Stomach (tissue), 9 donors: ENCODE results near the gene PVRIG. TPM values are rescaled to one million over a fixed set of nuclear protein-coding genes. Genes with fewer than 3 reads are reported as not detected.
"Not testable (repeated sequence)": the region's sequence is repeated elsewhere in the genome, so short reads cannot be mapped to it uniquely, and the experiment has no call there.

Experiments
- DNase-seq, 2 donors: peaks; one replicate each; pipeline versions ENCODE4 v3.0.0 to v3.0.0-alpha.2; 2013 to 2019
- H3K27ac ChIP-seq, 5 donors: fragments of 200-600 bp in 4 of 5; sonication (generic) in 4 of 5; one replicate each; pipeline ENCODE4 v1.5.1; 2013 to 2019; ENCODE audit warnings: mild to moderate bottlenecking in 1 of 5, moderate library complexity in 1 of 5
- H3K27me3 ChIP-seq, 3 donors: fragments of 200-600 bp; sonication (generic); one replicate each; pipeline ENCODE4 v1.5.1; 2017 to 2019; ENCODE audit warnings: mixed run types in 1 of 3
- H3K36me3 ChIP-seq, 4 donors: fragments of 200-600 bp; sonication (generic); 1 replicate in 3 of 4; 2 replicates in 1 of 4; pipeline ENCODE4 v1.5.1; 2016 to 2019
- H3K4me1 ChIP-seq, 4 donors: fragments of 200-600 bp; sonication (generic); one replicate each; pipeline ENCODE4 v1.5.1; 2016 to 2019
- H3K4me3 ChIP-seq, 4 donors: fragments of 200-600 bp; sonication (generic) in 3 of 4; one replicate each; pipeline ENCODE4 v1.5.1; 2016 to 2019; ENCODE audit warnings: mild to moderate bottlenecking in 1 of 4
- H3K9me3 ChIP-seq, 4 donors: fragments of 200-600 bp; sonication (generic); one replicate each; pipeline ENCODE4 v1.5.1; 2016 to 2019
- CTCF ChIP-seq, 7 experiments: fragments of 450-650 bp in 4 of 7; fragments of 200-600 bp in 3 of 7; sonication (generic) in 3 of 7; IDR thresholded peaks; one replicate each; pipeline ENCODE4 v1.5.1; 2016 to 2019; ENCODE audit warnings: antibody characterized with exemption in 7 of 7, control low read depth in 2 of 7, mild to moderate bottlenecking in 1 of 7
- EP300 ChIP-seq: sonication (generic); formaldehyde crosslinking; IDR thresholded peaks from one replicate; pipeline ENCODE4 v1.6.1; 2017; ENCODE audit warnings: antibody characterized with exemption
- POLR2A ChIP-seq, 4 donors: fragments of 450-650 bp; IDR thresholded peaks; one replicate each; pipeline ENCODE4 v1.6.1; 2016; ENCODE audit warnings: antibody characterized with exemption in 4 of 4, control low read depth in 2 of 4, mild to moderate bottlenecking in 1 of 4, moderate library complexity in 1 of 4
- POLR2AphosphoS5 ChIP-seq, 3 donors: sonication (generic); formaldehyde crosslinking; IDR thresholded peaks; one replicate each; pipeline ENCODE4 v1.6.1; 2016; ENCODE audit warnings: antibody characterized with exemption in 3 of 3
- WGBS, 5 donors: extraction: QIAGEN DNeasy Blood & Tissue Kit in 3 of 5; methylation state at CpG; one replicate each; pipeline versions ENCODE4 v1.1.5 to v1.1.7; 2013 to 2018; 5-methylcytosine and 5-hydroxymethylcytosine counted together
- intact Hi-C: fragments of 100-400 bp; cut with DNase I; formaldehyde crosslinking; loops from one replicate; pipeline ENCODE4 v1.15.1; 2023; ENCODE audit warnings: low total_unique reads
- polyA plus RNA-seq, 3 donors: library from polyadenylated mRNA; stranded (reverse); fragments of 200-250 nt; gene quantifications; one replicate each; pipeline ENCODE4 v1.2.3, GENCODE V29; 2013
- total RNA-seq, 5 donors: library from RNA; depleted of rRNA; stranded (reverse); fragments of >200 nt; gene quantifications; one replicate each; pipeline versions ENCODE4 v1.1.0 to v1.2.3, GENCODE V29; 2014 to 2016
- donor health status: healthy with polysubstance abuse.
- donor health status: Bipolar disorder and iron deficiency.
- donor health status: healthy.

PVRIG gene
- total and polyA plus RNA-seq, 8 donors: 0.56 to 3.8 (median 1.2) TPM; not detected in 1

GRCh38 chr7:100222445-100223132, 2.8 kb downstream of the PVRIG start:
- H3K27me3 ChIP-seq: no peaks in the 10 kb centered on the region
- WGBS, 5 donors: 89 to 99% (median 95%) methylated on average over 12 to 13 of the region's 13 CpGs
- peaks cover 0 to 7% (median under 1%) of the 10 kb centered on the region in 4 donors for H3K4me1 ChIP-seq
- H3K36me3 ChIP-seq: peaks cover 0 to 46% (median 34%) of the 10 kb centered on the region in 4 donors
- DNase-seq: no peak
- H3K27ac ChIP-seq: peak overlapping the region in 1 of 5 donors; percentile 50
- intact Hi-C loops: no loop called here
- H3K9me3 ChIP-seq: no peaks in the 10 kb centered on the region
- H3K4me3 ChIP-seq: no peak overlapping the region
- TF ChIP-seq CTCF (IDR thresholded peaks at IDR 0.05) (no peak), POLR2AphosphoS5 (IDR thresholded peaks at IDR 0.05) (no peak), POLR2A (IDR thresholded peaks at IDR 0.05) (no peak), EP300 (no peak)

- H3K27me3 ChIP-seq, H3K4me1 ChIP-seq, H3K4me3 ChIP-seq, intact Hi-C loops, H3K27ac ChIP-seq, H3K9me3 ChIP-seq, DNase-seq: not testable (repeated sequence)
- peaks cover 0 to 46% (median 37%) of the 10 kb centered on the region in 4 donors for H3K36me3 ChIP-seq
- WGBS, 5 donors: 87 to 94% (median 92%) methylated on average over 9 to 17 of the region's 17 CpGs
Measured at GRCh38 chr7:100223376-100223927, 3.7 kb downstream of the PVRIG start.

GRCh38 chr7:100224891-100225290, 5.1 kb downstream of the PVRIG start:
- 81 to 94% (median 87%) methylated on average over 6 of the region's 6 CpGs for WGBS, 5 donors
- H3K4me3 ChIP-seq, H3K27me3 ChIP-seq, H3K27ac ChIP-seq, H3K4me1 ChIP-seq, H3K9me3 ChIP-seq, DNase-seq, intact Hi-C loops: not testable (repeated sequence)
- H3K36me3 ChIP-seq: peaks cover 0 to 46% (median 37%) of the 10 kb centered on the region in 4 donors

- H3K4me1 ChIP-seq, intact Hi-C loops, H3K9me3 ChIP-seq, H3K27ac ChIP-seq, DNase-seq, H3K27me3 ChIP-seq, H3K4me3 ChIP-seq: not testable (repeated sequence)
- peaks cover 0 to 18% (median 12%) of the 10 kb centered on the region in 4 donors for H3K36me3 ChIP-seq
- 73 to 79% (median 76%) methylated on average over 8 of the region's 8 CpGs for WGBS, 5 donors
Measured at GRCh38 chr7:100234660-100235317, 15.0 kb downstream of the PVRIG start.

GRCh38 chr7:100239975-100240374, 20.2 kb downstream of the PVRIG start:
- H3K4me1 ChIP-seq, H3K9me3 ChIP-seq, H3K4me3 ChIP-seq, intact Hi-C loops, H3K27me3 ChIP-seq, DNase-seq, H3K36me3 ChIP-seq, H3K27ac ChIP-seq: not testable (repeated sequence)
- WGBS, 5 donors: 87 to 94% (median 92%) methylated on average over 7 of the region's 7 CpGs

GRCh38 chr7:100243385-100243784, 23.6 kb downstream of the PVRIG start:
- H3K27me3 ChIP-seq, intact Hi-C loops, H3K9me3 ChIP-seq, DNase-seq, H3K4me3 ChIP-seq, H3K27ac ChIP-seq, H3K36me3 ChIP-seq: not testable (repeated sequence)
- WGBS, 5 donors: 62 to 82% (median 74%) methylated on average over 9 to 12 of the region's 12 CpGs
- peaks cover 0 to 13% (median 0%) of the 10 kb centered on the region in 4 donors for H3K4me1 ChIP-seq

GRCh38 chr7:100244988-100245605, 25.3 kb downstream of the PVRIG start:
- H3K27ac ChIP-seq, H3K9me3 ChIP-seq, H3K4me3 ChIP-seq, H3K27me3 ChIP-seq, intact Hi-C loops, H3K36me3 ChIP-seq, DNase-seq: not testable (repeated sequence)
- H3K4me1 ChIP-seq: peaks cover 0 to 13% (median 0%) of the 10 kb centered on the region in 4 donors
- WGBS, 5 donors: 41 to 60% (median 49%) methylated on average over 8 to 9 of the region's 9 CpGs

GRCh38 chr7:100246121-100246864, 26.5 kb downstream of the PVRIG start:
- H3K36me3 ChIP-seq, DNase-seq, intact Hi-C loops, H3K4me3 ChIP-seq, H3K27ac ChIP-seq, H3K9me3 ChIP-seq, H3K27me3 ChIP-seq: not testable (repeated sequence)
- H3K4me1 ChIP-seq: peaks cover 0 to 13% (median 0%) of the 10 kb centered on the region in 4 donors
- 84 to 88% (median 88%) methylated on average over 15 of the region's 15 CpGs for WGBS, 5 donors

GRCh38 chr7:100246865-100247137, 27.1 kb downstream of the PVRIG start:
- H3K36me3 ChIP-seq, H3K27ac ChIP-seq, H3K27me3 ChIP-seq, H3K4me3 ChIP-seq, DNase-seq, intact Hi-C loops, H3K9me3 ChIP-seq: not testable (repeated sequence)
- WGBS, 5 donors: 85 to 98% (median 96%) methylated on average over 9 of the region's 9 CpGs
- peaks cover 0 to 13% (median 0%) of the 10 kb centered on the region in 4 donors for H3K4me1 ChIP-seq
